Endometrial microvascular endothelial cells (primary cell): ENCODE results near the gene SLBP. TPM values are rescaled to one million over a fixed set of nuclear protein-coding genes. Genes with fewer than 3 reads are reported as not detected.

ENCODE experiments used
- in situ Hi-C: cut with HindIII; loops from 2 replicates; pipeline ENCODE4 v1.10.0; 2017; ENCODE audit warnings: low sequenced_read_pairs, low pct_unique_long_range_greater_than_20kb; ENCODE audit errors: inconsistent ontology term
- total RNA-seq: library from RNA; depleted of rRNA; stranded (reverse); fragments of >200 nt; gene quantifications from one replicate; pipeline ENCODE4 v1.2.3, GENCODE V29; 2015; ENCODE audit errors: inconsistent ontology term

Gene SLBP
- 81.0 TPM for total RNA-seq

DNA sequence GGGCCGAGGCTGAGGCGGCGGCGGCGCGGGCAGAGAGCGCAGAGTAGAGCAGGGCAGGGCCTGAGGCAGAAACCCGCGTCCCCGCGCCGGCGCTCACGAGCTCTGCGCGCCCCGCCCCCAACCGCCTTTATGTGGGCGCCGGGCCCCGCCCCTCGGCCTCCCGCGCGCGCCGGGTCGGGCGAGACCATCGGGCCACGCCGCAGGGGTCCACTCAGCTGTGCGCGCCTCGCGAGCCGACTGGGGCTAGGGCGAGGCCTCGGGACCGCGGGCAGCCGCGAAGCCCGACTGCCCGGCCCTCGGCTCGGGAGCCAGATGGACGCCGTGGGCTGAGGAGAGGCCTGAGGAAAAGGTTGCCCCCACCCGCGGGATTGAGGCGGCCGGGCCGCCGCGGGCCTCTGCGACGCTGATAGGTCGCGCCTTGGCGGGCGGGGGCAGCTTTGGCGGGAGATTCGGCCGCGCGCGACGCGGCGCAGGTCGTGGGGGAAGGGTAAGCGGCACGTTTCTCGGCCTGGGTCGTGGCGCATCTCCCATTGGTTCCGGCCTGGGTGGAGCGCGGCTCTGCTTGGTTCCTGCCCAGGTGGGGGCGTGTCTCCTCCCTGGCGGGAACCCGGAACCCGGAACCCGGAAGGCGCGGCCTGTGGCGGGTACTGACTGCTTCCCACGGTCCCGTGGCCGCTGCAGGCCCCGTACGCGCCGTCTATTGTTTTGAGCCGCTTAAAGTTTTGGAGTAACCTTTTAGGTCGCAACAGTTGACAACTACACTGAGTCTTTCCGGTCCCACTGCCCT, at the start of gene SLBP:
Gene SLBP, minus strand, starts transcription at position 104 of the 787 bp plus-strand sequence. CDS start 131 bp downstream, outside the sequence.
- in situ Hi-C loops, result no loop called here

DNA sequence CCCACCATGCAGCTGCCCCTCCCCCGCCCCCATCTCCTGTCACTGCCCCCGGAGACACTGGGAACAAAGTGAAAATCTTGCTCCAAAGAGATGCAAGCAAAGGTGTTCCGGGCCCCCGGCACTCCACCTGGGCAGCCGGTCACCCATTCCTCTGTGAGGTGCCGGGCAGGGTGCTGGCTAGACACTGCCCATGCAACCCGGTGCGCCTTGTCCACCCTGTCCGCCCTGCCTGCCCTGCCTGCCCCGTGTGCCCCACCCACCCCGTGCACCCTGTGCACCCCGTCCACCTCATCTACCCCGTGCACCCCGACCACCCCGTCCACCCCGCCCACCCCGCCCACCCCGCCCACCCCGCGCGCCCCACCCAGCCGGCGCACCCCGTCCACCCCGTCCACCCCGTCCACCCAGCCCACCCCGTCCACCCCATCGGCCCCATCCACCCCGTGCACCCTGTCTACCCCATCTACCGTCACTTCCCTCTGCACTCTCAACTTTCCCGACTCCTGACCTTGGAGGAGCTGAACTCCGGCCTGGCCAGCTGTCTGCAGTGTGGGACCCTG, 49.1 kb upstream of the SLBP start:
- in situ Hi-C loops, result no loop called here

DNA sequence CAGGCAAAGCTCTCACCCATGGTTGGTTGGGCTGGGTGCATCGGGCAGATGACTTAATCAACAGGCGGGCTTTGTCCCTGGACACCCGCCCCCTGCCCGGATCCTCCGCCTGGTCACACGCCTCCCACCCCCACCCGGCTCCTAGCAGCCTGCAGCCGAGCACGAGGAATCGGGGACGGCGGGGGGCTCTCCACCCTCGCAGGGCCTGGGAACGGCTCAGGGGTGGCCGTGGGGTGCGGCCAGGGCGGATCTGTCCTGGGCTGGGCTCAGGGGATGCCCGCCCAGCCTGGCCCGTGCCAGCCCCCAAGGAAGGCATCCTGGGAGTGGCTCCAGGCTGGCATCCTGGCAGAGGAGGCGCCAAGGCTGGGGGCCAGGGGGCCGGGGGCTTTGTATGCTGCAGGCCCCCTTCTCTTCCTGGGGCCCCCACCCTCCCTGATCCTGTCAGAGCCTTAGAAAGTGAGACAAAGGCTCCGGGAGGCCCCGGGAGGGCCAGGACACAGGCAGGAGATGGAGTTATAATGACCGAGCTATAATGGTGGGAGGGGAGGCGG, 48.5 kb upstream of the SLBP start:
- in situ Hi-C loops, result no loop called here

DNA sequence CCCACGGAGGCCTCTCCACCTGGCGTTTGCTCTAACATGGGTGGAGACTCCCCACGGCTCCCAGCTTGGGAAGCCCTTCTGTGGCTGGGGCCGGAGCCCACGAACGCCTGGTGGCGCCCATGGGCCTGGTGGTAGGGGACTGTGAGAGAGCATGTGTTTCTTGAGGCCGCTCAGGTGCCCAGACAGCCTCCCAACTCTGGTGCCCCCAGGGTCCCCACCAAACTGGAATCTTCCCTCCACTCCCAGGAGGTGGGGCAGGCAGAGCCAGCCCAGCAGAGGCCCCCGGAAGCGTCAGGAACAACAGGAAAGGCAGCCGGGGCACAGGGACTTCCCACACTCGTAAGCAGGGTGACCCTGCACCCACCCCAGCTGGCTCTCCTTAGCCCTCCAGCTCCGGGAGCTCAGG, 47.7 kb upstream of the SLBP start:
- in situ Hi-C loops, result no loop called here

DNA sequence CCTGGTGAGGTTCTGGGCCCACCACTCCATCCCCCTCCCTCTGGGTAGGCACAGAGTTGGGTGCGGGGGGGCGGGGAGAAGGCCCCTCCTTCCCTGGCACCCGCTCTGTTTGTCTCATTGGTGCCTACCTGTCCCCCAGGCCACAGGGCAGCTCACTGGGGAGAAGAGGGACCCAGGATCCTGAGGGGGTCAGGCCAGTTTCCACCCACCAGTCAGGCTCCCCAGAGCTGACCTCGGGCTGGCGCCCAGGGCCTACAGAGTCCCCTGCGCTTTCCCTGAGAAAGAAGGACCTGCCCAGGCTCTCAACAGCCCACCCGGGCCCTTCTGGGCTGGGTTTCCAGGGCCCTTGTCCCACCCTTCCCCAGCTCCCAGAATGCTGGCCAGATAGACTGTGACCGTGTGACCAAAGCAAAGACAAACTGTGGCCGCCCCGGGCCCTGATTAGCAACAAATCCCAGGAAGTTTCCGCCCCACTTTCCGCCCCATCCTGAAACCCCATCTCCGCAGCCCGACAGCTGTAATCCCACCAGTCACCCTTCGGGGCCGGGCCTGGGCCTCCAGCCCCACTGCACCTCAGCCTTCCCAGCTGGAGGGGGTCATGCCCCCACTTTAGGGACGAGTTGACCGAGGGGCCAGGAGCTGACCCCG, 47.2 kb upstream of the SLBP start:
- in situ Hi-C loops, result no loop called here

DNA sequence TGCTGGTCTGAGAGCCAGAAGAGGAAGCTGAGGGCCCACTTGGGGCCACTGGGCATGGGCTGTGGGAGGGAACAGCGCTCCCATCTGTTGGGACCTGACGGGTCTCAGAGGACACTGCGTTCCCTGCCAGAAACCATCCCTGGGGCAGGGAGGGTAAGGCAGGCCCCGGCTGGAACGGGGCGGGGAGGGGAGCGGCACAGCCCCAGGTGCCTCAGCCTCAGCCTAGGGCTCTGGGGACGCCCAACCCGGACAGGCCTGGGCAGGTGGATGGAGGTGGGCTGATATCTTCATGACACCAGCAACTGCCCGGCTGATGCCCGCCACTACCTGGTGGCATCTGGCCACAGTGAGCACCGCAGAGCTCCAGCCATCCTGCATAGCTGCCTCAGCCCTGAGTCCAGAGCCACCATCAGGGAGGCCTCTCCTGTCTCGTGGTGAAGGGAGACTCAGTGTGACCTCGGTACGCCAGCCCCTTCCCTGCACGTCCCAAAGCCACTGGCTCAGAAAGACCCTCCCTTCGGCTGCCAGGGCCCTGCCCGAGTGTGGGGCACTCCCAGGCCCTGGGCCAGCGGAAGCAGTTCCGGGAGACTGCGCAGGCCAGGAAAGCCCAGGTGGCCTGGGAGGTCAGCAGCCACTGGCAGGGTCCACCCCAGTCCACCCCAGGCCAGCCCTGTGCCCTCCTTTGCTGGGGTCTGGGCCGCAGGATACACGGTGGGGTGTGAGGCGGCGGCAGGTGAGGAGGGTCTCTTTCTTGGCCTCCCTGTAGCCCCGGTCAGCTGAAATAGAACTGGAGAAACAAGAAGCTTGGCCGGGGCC, 46.4 kb upstream of the SLBP start:
- in situ Hi-C loops, result no loop called here

DNA sequence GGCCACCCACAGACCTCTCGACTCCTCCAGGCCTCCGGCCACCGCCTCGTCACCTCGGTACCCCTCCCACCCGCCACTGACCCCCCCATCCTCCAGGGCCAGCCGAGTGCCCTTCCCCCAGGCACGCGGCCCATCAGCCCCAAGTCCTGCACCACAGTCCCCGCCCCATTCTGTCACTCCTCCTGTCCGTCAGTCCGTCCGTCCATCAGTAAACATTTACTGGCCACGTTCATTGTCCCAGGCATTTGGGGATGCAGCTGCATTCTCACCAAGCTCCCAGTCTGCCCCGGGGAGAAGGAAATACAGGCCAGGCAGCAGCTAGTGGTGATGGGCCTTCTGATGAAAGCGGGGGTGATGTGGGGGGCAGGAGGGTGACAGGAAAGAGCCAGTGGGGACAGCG, 45.7 kb upstream of the SLBP start:
- in situ Hi-C loops, result no loop called here

DNA sequence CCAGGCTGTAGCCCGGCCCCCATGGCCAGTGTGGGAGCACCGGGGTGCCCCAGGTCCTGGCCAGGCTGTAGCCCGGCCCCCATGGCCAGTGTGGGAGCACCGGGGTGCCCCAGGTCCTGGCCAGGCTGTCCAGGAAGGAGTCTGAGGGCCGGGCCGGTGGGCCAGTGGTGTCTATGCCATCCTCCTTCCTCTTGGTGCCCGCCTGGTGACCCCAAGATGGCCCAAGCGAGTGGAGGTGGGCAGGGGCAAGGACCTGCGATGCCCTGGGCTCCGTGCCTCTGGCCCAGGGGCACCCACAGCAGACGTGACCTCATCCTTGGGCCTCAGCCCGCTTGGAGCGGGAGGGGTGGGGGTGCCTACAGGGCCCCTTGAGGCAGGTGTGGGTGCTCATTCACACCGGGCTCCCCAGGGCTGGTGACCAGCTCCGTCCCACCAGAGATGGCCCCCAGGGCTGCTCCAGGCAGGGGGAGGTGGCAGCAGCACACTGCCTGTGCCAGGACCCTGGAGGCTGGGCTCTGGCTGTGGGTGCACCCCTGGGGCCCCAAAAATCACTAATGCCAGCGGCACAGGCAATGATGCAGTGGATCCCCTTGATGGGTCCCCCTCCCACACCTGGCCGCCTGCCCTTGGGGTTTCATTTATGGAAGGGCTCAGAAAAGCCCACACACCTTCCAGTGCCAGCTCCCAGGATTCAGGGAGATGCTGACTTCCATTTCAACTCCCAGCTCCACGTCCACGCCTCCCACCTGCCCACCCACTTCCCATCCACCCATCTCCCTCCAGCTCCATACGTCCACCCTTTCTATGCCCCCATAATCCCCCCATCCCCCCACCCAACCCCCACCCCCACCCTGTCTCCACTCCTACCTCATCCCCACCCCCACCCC, 45.0 kb upstream of the SLBP start:
- in situ Hi-C loops, result no loop called here

DNA sequence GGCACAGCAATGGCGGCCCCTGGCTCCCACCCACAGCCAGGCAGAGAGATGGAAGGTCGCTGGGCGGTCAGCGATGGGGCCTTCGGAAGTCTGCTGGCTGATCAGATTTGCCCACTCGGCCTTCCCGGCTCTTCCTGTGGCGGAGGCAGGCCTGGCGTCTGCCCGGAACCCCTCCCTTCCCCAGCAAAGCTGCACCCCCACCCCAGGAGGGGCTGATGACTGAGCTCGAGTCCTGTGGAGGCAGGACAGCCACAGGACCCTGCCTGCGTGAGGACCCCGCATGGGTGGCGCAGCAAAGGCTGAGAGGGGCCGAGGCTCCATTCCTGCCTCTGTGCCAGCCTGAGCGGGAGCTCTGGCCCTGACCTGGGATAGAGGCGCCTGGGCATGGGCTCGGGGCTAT, 44.0 kb upstream of the SLBP start:
- in situ Hi-C loops, result no loop called here

DNA sequence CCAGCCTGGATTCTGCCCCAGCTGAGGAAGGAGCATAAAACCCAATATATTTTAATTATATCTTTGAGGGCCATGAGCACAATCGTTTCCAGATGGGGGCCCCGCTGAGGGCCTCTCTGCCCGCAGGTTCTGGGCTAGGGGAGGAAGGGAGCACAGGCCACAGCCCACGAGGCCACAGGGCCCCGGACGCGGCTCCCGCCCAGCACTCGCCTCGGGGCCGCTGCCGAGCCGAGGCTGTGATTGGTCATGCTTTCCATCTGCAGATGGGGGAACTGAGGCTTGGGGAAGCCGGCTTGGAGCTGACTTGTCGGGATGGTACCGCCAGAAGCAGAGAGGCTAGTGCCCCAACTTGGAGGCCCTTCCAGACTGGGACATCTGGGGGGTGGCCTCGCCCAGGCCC, 43.2 kb upstream of the SLBP start:
- in situ Hi-C loops, result no loop called here

DNA sequence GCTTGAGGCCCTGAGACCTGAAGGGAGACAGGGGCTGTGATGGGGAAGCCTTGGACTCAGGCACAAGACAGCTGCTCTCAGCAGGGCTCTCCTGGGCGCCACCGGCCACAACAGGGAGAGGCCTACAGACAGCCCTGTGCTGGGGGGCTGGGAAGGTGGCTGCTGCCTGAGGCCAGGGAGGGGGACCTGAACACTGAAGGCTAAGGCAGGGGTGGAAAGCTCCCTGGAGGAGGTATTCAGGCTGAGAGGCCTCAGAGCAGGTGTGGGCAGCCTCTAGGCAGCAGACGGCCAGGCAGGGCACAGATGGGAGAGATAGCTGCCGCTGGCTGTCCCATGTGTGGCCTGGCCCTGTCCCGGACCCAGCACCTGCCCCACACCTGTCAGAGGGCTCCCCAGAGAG, 42.2 kb upstream of the SLBP start:
- in situ Hi-C loops, result no loop called here

DNA sequence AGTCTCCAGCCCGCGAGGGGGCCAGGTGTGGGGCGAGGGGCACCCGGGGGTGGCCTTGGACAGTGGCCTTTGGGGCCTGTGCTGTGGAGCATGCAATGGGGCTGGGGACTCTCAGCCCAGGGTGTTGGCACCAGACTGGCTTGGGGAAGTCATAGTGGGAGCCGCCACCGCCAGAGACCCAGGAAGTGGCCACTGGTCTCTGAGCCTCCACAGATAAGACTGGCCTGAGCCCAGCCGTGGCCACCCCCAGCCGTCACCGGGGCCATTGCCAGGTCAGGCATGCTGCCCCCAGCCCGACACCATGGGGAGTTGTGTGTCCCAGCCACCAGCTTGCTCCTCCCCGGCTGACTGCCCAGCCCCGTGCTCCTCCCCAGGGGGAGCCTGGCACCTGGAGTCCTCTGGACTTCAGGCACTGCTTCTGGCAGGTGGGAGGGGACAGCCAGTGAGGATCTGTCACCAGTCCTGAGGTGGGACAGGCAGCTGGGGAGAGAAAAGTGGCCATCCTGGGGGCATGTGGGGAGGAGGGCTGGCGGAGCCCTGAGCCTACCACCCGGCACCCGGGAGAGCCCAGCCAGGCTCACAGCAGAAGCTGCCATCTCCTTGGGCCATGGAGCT, 41.7 kb upstream of the SLBP start:
- in situ Hi-C loops, result no loop called here

DNA sequence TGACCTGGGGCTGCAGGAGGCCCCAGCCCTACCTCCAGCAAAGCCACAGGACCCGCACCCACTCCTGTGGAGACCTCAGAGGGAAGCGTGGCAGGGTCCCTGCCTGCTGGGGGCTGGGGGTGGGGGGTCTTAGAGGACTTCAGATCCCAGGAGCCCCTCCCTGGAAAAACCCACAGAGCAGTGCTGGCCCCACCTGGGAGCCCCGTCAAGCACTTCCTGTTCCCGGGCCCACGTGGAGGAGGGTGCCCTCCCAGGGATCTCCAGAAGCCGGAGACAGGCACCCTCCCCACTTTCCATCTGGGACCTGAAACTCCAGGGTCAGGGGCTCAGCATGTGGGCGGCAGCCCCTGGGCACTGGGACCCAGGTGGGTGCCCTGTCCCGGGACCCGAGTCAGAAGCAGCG, 41.2 kb upstream of the SLBP start:
- in situ Hi-C loops, result no loop called here

DNA sequence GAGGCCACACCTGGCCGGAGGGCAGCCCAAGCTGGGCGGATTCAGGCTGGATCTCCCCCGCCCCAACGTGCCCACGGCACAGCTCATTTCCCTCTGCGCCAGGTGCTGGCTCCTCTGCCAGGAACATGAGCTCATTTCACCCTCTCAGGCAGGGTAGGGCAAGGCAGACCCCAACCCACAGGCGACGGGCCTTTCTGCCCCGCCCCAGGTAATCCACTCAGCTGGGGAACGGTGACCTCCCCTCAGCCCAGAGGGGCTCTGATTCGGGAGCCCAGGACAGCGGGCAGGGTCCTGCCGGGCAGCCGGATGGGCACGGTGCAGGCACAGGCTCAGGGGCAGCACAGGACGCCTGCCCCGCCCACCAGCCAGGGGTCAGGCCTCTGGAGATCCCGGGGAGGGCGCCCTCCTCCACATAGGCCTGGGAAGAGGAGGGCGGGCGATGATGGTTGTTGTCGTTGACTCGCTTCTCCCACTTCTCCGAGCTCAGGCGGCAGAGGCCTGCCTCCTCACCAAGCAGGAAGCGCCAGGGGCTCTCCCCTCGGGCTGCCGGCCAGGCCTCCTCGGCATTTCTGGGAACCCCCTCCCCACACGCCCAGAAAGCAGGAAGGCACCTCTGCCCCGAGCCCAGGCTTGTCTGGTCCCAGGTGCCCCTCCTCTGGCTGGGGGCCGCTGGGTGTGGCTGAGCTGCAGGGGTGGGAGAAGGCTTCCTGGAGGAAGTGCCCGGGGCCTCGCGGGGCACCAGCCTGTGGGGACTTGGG, 40.3 kb upstream of the SLBP start:
- in situ Hi-C loops, result no loop called here

DNA sequence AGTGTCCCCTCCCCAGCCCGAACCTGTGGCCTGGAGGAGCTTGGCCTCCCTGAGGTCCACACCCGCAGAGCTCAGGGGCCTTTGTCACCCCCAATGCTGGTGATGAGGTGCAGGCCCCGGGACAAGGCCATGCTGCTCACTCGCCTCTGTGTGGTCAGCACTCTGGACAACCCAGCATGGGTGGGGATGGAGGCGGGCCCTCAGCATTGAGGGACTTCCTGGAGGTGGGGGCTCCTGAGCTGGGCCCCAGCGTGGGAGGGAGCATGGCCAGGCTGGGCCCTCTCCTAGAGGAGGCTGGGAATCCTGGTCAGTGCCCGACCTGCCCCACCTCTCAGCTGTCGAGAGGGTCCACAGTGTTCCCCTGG, 39.8 kb upstream of the SLBP start:
- in situ Hi-C loops, result no loop called here

DNA sequence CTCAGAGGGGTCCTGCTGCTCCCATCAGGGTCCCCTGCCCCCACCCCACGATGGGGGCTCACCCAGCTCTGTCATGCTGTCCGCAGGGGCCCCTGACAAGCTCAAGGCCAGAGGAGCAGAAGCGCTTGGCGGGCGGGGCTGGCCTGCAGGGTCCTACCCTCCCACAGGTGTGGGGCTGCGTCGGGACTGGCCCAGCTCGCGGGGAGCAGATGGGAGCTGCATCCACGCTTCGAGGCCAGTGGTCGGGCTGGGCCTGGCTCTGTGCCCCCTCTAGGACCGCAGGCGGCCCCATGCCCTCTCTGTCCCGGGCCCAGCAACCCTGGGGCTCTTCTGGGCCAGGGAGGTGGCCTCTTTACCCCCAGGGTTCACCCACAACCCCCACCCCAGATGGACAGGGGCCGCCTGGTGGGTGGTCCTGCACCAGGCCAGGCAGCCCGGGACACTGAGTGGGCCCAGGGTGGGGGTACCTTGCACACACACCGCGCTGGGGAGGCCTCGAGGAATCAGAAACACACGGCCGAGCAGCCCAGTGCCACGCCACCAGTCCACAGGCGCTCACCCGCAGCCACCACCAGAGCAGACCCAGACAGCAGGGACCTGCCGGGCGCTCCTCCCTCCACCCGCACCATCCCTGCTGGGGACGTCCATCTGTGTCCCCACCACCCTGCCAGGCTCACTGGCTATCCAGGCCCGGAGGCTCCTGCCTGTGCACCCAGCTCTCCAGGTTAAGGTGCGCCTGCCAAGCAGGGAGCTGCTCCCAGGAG, 39.2 kb upstream of the SLBP start:
- in situ Hi-C loops, result no loop called here
